ENCODE data around the gene COG5. TPM values are rescaled to one million over a fixed set of nuclear protein-coding genes. Genes with fewer than 3 reads are reported as not detected.
A peak's percentile ranks its signal among the peaks of the same experiment; 100 is the strongest.

Gene COG5
- total RNA-seq, 4 donors from 2014 or later: 39.7 to 143 (median 98.3) TPM

DNA sequence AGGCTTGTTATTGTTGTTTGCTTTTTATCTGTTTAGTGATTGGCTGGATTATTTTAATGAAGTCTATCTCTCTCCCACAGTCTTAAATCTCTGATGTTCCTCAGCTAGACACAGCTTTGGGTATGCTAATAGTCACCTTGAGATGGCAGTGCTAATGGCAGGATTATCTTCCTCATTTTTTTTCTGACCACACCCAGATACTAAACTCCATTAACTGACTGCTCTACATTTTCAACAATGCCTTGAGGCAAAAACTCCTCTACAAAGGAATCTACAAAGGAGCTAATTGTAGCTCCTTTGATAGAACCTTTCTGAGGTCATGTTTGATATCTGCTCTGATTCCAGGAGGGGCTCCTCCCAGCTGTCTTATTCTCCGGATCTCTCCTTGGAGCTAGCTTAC is 272.3 kb downstream of the COG5 start:
- DNase-seq: no peak
- intact Hi-C loops (cut with DNase I; ENCODE audit: low total_unique reads): no loop called here
- Histone ChIP-seq H3K4me1 (peaks cover 0 to 5% of the 10 kb centered on the region in 2 donors), H3K4me3 (no peak overlapping the region), H3K27me3 (no peaks in the 10 kb centered on the region), H3K27ac (peak overlapping the region; percentile 20 to 70), H3K36me3 (no peaks in the 10 kb centered on the region), H3K9me3 (no peaks in the 10 kb centered on the region)
- TF ChIP-seq POLR2A (IDR thresholded peaks at IDR 0.05): no peak
- TF ChIP-seq, protein P1, sequence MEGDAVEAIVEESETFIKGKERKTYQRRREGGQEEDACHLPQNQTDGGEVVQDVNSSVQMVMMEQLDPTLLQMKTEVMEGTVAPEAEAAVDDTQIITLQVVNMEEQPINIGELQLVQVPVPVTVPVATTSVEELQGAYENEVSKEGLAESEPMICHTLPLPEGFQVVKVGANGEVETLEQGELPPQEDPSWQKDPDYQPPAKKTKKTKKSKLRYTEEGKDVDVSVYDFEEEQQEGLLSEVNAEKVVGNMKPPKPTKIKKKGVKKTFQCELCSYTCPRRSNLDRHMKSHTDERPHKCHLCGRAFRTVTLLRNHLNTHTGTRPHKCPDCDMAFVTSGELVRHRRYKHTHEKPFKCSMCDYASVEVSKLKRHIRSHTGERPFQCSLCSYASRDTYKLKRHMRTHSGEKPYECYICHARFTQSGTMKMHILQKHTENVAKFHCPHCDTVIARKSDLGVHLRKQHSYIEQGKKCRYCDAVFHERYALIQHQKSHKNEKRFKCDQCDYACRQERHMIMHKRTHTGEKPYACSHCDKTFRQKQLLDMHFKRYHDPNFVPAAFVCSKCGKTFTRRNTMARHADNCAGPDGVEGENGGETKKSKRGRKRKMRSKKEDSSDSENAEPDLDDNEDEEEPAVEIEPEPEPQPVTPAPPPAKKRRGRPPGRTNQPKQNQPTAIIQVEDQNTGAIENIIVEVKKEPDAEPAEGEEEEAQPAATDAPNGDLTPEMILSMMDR (IDR thresholded peaks at IDR 0.05): no peak

DNA sequence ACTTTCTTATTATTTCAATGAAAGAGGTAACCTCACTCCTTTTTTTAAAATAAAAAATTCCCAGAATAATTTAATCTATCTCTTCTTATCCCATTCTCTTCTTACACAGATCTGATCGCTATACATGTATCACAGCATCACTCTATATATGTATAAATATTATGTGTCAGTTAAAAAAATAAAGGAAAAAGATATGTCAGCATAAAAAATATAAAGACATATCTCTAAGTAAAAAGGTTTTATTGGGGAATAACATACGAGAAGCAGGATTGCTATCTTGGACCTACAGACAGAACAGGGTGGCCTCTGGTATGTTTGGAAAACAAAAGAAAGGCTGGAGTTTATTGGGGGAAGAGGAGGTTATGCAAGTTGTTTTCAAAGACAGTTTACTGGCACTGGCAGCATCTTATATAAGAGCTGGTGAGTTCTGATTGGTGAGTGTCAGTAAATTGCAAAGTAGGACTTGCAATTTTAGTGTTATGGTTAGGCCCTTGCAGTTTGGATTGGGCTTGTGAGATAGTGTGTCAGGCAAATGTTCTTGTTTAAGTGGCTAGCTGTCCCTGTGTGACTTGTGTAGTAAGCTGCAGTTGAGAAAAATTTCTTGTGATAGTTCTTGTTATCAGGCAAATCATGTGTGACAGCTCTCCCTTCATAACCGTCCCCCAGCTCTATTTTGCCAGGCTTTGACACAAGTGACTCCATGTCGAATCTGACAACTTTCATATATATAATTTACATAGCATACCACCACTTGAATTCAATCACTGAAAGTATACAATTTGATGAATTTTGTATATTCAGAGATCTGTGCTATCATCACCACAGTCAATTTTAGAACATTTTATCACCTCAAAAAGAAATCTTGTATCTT is 276.7 kb downstream of the COG5 start:
- Histone ChIP-seq H3K4me3 (no peak overlapping the region), H3K9me3 (no peaks in the 10 kb centered on the region), H3K36me3 (no peaks in the 10 kb centered on the region), H3K27me3 (no peaks in the 10 kb centered on the region), H3K4me1 (peaks cover 0 to 5% of the 10 kb centered on the region in 2 donors), H3K27ac (peak overlapping the region; percentile 31 to 65)
- DNase-seq: no peak
- TF ChIP-seq, protein P1 (IDR thresholded peaks at IDR 0.05): no peak
- no peak for TF ChIP-seq POLR2A (IDR thresholded peaks at IDR 0.05)
- intact Hi-C loops (cut with DNase I; ENCODE audit: low total_unique reads): no loop called here

DNA sequence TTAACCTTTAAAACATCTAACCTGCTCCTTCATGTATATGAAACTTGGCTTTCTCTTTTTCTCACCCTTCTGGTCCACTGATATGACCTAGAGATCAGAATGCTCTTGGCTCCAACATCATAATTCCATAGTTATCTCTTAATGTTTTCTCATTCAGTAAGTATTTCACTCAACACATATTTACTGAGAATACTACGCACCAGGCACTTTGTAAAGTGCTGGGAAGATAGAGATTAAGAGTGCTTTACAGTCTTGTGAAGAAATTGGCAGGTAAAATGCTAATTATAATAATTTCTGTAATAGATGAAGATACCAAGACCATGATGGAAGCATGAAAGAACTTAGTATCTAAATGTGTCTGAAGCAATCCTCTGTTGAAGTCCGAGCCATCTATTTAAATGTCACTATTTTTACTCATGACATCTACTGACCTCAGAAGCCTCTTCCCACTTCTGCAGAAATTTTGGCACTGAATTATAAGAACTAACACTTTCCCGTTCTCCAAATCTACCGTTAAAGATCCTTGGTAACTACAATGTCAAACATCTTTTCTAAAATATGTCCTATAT is 278.7 kb downstream of the COG5 start:
- intact Hi-C loops (cut with DNase I; ENCODE audit: low total_unique reads): no loop called here

DNA sequence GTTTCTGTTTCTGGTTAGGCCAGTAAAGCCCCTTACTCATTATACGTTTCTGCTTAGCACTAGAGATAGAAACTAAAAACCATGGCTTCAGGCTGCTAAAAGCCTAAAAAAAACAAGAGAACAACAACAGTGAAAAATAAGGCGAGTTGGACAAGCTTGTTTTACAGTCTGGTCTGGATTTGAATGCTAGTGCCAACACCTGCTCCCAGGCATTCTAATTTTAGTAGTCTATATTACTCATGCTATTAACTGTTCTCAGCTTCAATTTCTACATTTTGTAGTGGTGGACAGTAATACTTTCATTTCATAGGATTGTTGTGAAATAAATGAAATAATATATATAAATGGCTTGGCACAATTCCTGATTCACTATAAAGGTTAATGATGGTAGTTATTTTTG is 286.4 kb downstream of the COG5 start:
- Histone ChIP-seq H3K9me3 (no peaks in the 10 kb centered on the region), H3K36me3 (no peaks in the 10 kb centered on the region), H3K27ac (peak overlapping the region in 1 of 2 donors; percentile 31), H3K4me1 (no peaks in the 10 kb centered on the region), H3K27me3 (no peaks in the 10 kb centered on the region), H3K4me3 (no peak overlapping the region)
- intact Hi-C loops (cut with DNase I; ENCODE audit: low total_unique reads): no loop called here
- TF ChIP-seq, protein P1 (IDR thresholded peaks at IDR 0.05): no peak
- TF ChIP-seq POLR2A (IDR thresholded peaks at IDR 0.05): no peak
- DNase-seq: no peak

More for the DNA sequence above, 278.7 kb downstream of the COG5 start:
- Histone ChIP-seq H3K36me3 (no peaks in the 10 kb centered on the region), H3K27ac (peak overlapping the region; percentile 19 to 65), H3K27me3 (no peaks in the 10 kb centered on the region), H3K4me3 (no peak overlapping the region), H3K9me3 (no peaks in the 10 kb centered on the region), H3K4me1 (peaks cover 0 to 3% of the 10 kb centered on the region in 2 donors)
- TF ChIP-seq POLR2A (IDR thresholded peaks at IDR 0.05): no peak
- TF ChIP-seq, protein P1 (IDR thresholded peaks at IDR 0.05): no peak
- DNase-seq: no peak

DNA sequence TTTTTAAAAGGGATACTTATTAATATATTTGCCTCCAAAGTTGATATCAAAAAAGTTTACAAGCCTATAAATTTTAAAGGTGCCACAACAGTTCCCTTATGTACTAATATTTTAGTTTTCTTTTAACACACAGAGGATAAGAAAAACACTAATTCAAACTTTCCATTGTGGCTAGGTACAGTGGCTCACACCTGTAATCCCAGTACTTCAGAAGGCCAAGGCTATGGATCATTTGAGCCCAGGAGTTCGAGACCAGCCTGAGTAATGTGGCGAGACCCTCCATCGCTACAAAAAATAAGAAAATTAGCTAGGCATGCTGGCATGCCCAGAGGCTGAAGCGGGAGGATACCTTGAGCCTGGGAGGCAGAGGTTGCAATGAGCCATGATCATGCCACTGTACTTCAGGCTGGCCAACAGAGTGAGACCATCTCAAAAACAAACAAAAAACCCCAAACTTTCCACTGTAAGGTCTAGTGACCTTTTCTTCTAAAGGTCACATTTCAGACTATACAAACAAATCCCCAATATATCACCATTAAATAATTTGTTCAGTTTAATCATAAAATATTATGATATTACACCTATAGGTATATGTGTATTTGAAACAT is 287.4 kb downstream of the COG5 start:
- Histone ChIP-seq H3K4me1 (no peaks in the 10 kb centered on the region), H3K27ac (no peak overlapping the region), H3K36me3 (no peaks in the 10 kb centered on the region), H3K27me3 (no peaks in the 10 kb centered on the region), H3K4me3 (no peak overlapping the region), H3K9me3 (no peaks in the 10 kb centered on the region)
- no peak for DNase-seq
- TF ChIP-seq, protein P1 (IDR thresholded peaks at IDR 0.05): no peak
- TF ChIP-seq POLR2A (IDR thresholded peaks at IDR 0.05): no peak
- intact Hi-C loops (cut with DNase I; ENCODE audit: low total_unique reads): no loop called here
